MCF 10A (cell line): ENCODE measurements around the gene COL13A1. TPM values are rescaled to one million over a fixed set of nuclear protein-coding genes. Genes with fewer than 3 reads are reported as not detected.

Source experiments
- BruUV-seq: library from RNA; stranded (reverse); fragments of 400-500 nt; replicated peaks from 2 replicates; lab custom pipeline; 2021; lab: Mats Ljungman, UMichigan
- CTCF ChIA-PET: fragments of 300-600 bp; sonication (Branson Sonifier 250); formaldehyde crosslinking; extraction: SDS; loops from one replicate; lab custom pipeline; 2021; ENCODE audit warnings: antibody characterized with exemption, inconsistent platforms; lab: Yijun Ruan, JAX
- POLR2A ChIA-PET: fragments of 300-600, 350-650 bp; sonication (Branson Sonifier 250); formaldehyde crosslinking; extraction: SDS; loops from one replicate; lab custom pipeline; 2020; ENCODE audit warnings: antibody characterized with exemption, inconsistent platforms; lab: Yijun Ruan, JAX
- DNase-seq: peaks from one replicate; pipeline ENCODE4 v3.0.0-alpha.2; 2018; ENCODE audit not compliant: unreplicated experiment
- H3K27ac Mint-ChIP-seq: one replicate; pipeline ENCODE4 v1.8.0; 2022; ENCODE audit warnings: mild to moderate bottlenecking, low read depth, mixed read lengths; ENCODE audit not compliant: unreplicated experiment
- H3K27me3 Mint-ChIP-seq: one replicate; pipeline ENCODE4 v1.8.0; 2022; ENCODE audit warnings: mixed read lengths; ENCODE audit not compliant: insufficient read depth, unreplicated experiment
- H3K36me3 Mint-ChIP-seq: one replicate; pipeline ENCODE4 v1.8.0; 2022; ENCODE audit warnings: mild to moderate bottlenecking, moderate library complexity, mixed read lengths; ENCODE audit not compliant: insufficient read depth, unreplicated experiment
- H3K4me1 Mint-ChIP-seq: one replicate; pipeline ENCODE4 v1.8.0; 2022; ENCODE audit warnings: mixed read lengths; ENCODE audit not compliant: insufficient read depth, unreplicated experiment
- H3K4me3 Mint-ChIP-seq: one replicate; pipeline ENCODE4 v1.8.0; 2022; ENCODE audit warnings: mild to moderate bottlenecking, moderate library complexity, mixed read lengths; ENCODE audit not compliant: unreplicated experiment
- H3K9me3 Mint-ChIP-seq: one replicate; pipeline ENCODE4 v1.8.0; 2022; ENCODE audit warnings: mixed read lengths; ENCODE audit not compliant: unreplicated experiment
- intact Hi-C: fragments of 100-400 bp; cut with micrococcal nuclease; formaldehyde crosslinking; loops from 2 replicates; pipeline ENCODE4 v1.14.1; 2022
- total RNA-seq: library from RNA; stranded (reverse); gene quantifications from 2 replicates; pipeline ENCODE4 v1.2.3, GENCODE V29; 2022
- TF ChIP-seq, protein P1 (sequence below): fragments of 200-600 bp; IDR thresholded peaks from one replicate; pipeline ENCODE4 v1.8.0; 2022; ENCODE audit warnings: antibody characterized with exemption, mild to moderate bottlenecking; ENCODE audit not compliant: unreplicated experiment

The COL13A1 gene
- total RNA-seq, 1 experiment from 2014 or later = 0.47 TPM

- POLR2A ChIA-PET = no interaction called here
- intact Hi-C loops = loop anchor here (5.0 to 10.0 kb wide), 2 partner anchors 170 to 313 kb away; no protein-coding TSS in a partner anchor
Observed at GRCh38 chr10:69957241-69957885, 155.7 kb downstream of the COL13A1 start.

GRCh38 chr10:69957886-69958555, 156.3 kb downstream of the COL13A1 start:
- BruUV-seq = no TSS peak
- H3K9me3 Mint-ChIP-seq = no peaks in the 10 kb centered on the region
- H3K36me3 Mint-ChIP-seq = no peaks in the 10 kb centered on the region
- TF ChIP-seq, protein P1, sequence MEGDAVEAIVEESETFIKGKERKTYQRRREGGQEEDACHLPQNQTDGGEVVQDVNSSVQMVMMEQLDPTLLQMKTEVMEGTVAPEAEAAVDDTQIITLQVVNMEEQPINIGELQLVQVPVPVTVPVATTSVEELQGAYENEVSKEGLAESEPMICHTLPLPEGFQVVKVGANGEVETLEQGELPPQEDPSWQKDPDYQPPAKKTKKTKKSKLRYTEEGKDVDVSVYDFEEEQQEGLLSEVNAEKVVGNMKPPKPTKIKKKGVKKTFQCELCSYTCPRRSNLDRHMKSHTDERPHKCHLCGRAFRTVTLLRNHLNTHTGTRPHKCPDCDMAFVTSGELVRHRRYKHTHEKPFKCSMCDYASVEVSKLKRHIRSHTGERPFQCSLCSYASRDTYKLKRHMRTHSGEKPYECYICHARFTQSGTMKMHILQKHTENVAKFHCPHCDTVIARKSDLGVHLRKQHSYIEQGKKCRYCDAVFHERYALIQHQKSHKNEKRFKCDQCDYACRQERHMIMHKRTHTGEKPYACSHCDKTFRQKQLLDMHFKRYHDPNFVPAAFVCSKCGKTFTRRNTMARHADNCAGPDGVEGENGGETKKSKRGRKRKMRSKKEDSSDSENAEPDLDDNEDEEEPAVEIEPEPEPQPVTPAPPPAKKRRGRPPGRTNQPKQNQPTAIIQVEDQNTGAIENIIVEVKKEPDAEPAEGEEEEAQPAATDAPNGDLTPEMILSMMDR = peak; percentile 82
- POLR2A ChIA-PET = interaction anchor here (0.6 to 1.0 kb wide), 3 partner anchors 16 to 1308 kb away, joined by 3 to 4 read pairs (median 3); partner anchors contain the start of gene TYSND1
- CTCF ChIA-PET = interaction anchor here (0.5 to 4.5 kb wide), 51 partner anchors 8 to 1301 kb away, joined by 3 to 23 read pairs (median 4); partner anchors contain the start of gene TYSND1
- DNase-seq = peak; percentile 71
- H3K4me3 Mint-ChIP-seq = no peak overlapping the region
- intact Hi-C loops = loop anchor here (1.0 to 10.0 kb wide), 4 partner anchors 57 to 313 kb away; no protein-coding TSS in a partner anchor
- peaks cover 13% of the 10 kb centered on the region for H3K4me1 Mint-ChIP-seq
- no peak overlapping the region for H3K27ac Mint-ChIP-seq
- H3K27me3 Mint-ChIP-seq = peaks cover 1% of the 10 kb centered on the region

More at GRCh38 chr10:69957241-69957885, 155.7 kb downstream of the COL13A1 start:
- CTCF ChIA-PET = interaction anchor here (0.5 to 4.5 kb wide), 33 partner anchors 8 to 932 kb away, joined by 3 to 23 read pairs (median 4); partner anchors contain the start of gene TYSND1
- Mint-ChIP-seq H3K9me3 (no peaks in the 10 kb centered on the region), H3K4me3 (no peak overlapping the region), H3K27ac (no peak overlapping the region), H3K4me1 (peaks cover 13% of the 10 kb centered on the region), H3K27me3 (no peaks in the 10 kb centered on the region), H3K36me3 (no peaks in the 10 kb centered on the region)
- TF ChIP-seq, protein P1 = no peak
- no peak for DNase-seq
- BruUV-seq = no TSS peak

DNA sequence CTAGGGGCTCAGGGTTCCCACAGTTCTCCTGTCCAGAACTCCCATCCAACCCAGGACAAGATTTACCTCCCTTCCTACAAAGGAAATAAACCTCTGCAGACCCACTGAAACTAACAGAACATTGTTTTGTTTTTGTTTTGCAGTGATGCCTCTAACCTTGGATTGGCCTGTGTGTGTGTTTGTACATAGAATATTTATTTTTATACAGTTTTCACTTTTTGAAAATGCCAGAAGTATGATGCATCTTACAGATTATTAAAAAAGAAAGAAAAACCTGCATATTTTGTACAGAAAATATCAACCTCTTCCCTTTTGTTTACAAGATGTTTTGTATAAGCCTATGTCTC, 156.8 kb downstream of the COL13A1 start:
- Mint-ChIP-seq H3K9me3 (no peaks in the 10 kb centered on the region), H3K36me3 (no peaks in the 10 kb centered on the region), H3K4me1 (peaks cover 13% of the 10 kb centered on the region), H3K4me3 (no peak overlapping the region), H3K27ac (no peak overlapping the region), H3K27me3 (peaks cover 6% of the 10 kb centered on the region)
- BruUV-seq = no TSS peak
- ChIA-PET CTCF (interaction anchor here (0.5 to 4.5 kb wide), 36 partner anchors 9 to 1302 kb away, joined by 3 to 23 read pairs (median 4); partner anchors contain the start of gene TYSND1), POLR2A (interaction anchor here (0.6 to 1.0 kb wide), 3 partner anchors 15 to 1308 kb away, joined by 3 to 4 read pairs (median 3); partner anchors contain the start of gene TYSND1)
- no peak for DNase-seq
- TF ChIP-seq, protein P1 = no peak
- intact Hi-C loops = loop anchor here (1.0 to 10.0 kb wide), 4 partner anchors 57 to 314 kb away; no protein-coding TSS in a partner anchor

GRCh38 chr10:69959911-69960310, 158.2 kb downstream of the COL13A1 start:
- H3K27me3 Mint-ChIP-seq = peaks cover 16% of the 10 kb centered on the region
- peaks cover 13% of the 10 kb centered on the region for H3K4me1 Mint-ChIP-seq
- H3K27ac Mint-ChIP-seq = no peak overlapping the region
- no peaks in the 10 kb centered on the region for H3K9me3 Mint-ChIP-seq
- TF ChIP-seq, protein P1 = no peak
- DNase-seq = no peak
- CTCF ChIA-PET = interaction anchor here (0.7 to 4.5 kb wide), 15 partner anchors 9 to 445 kb away, joined by 3 to 23 read pairs (median 6); partner anchors contain the start of genes MACROH2A2 and TYSND1
- H3K4me3 Mint-ChIP-seq = no peak overlapping the region
- no peaks in the 10 kb centered on the region for H3K36me3 Mint-ChIP-seq
- POLR2A ChIA-PET = interaction anchor here (0.6 kb wide), 1 partner anchor 483 kb away, joined by 4 read pairs; no protein-coding TSS in a partner anchor
- intact Hi-C loops = loop anchor here (5.0 to 10.0 kb wide), 2 partner anchors 173 to 315 kb away; no protein-coding TSS in a partner anchor
- no TSS peak for BruUV-seq
